ENCODE measurements around the gene DNAI4.
"Not testable (repeated sequence)": the region's sequence is repeated elsewhere in the genome, so short reads cannot be mapped to it uniquely, and the experiment has no call there.

DNAI4 gene

GRCh38 chr1:66840929-66841328, 83.7 kb downstream of the DNAI4 start:
- DNase-seq (ENCODE audit: low read depth in 2 of 2, low spot score in 1 of 2) = no peak

- DNase-seq (ENCODE audit: low read depth in 2 of 2, low spot score in 1 of 2) = no peak
Measured at GRCh38 chr1:66834926-66835325, 89.7 kb downstream of the DNAI4 start.

GRCh38 chr1:66833112-66833511, 91.5 kb downstream of the DNAI4 start:
- DNase-seq (ENCODE audit: low read depth in 2 of 2, low spot score in 1 of 2) = no peak

- no peak for DNase-seq (ENCODE audit: low read depth in 2 of 2, low spot score in 1 of 2)
Measured at GRCh38 chr1:66831529-66832239, 93.0 kb downstream of the DNAI4 start.

- no peak for DNase-seq (ENCODE audit: low read depth in 2 of 2, low spot score in 1 of 2)
Measured at GRCh38 chr1:66824771-66825170, 99.9 kb downstream of the DNAI4 start.

DNA sequence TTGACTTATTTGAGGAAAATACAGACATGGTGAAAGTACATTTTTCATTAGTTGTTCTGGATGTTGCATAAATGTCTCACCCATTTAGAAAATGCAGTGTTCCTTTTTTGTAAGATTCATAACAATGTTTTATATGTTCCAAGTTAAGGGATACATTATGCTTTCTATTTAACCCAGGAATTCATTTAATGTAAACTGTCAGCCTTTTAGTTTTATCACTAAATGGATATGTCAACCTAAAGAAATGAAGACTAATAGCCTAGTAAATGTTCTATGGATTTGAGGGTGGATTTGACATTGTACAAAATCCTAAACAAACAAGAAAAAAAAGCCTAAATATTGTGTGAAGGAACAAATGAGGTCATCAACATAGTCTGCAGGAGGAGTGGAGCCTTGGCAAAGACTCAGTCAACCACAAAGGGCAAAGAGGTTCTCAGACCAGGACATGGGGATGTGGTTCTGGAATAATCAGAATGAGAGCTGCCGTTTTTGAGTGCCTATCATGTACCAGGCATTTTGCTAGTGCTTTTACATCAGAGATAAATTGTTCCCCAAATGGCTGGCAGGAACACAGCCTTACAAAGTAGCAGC, 114.8 kb downstream of the DNAI4 start:
- DNase-seq (ENCODE audit: low read depth in 2 of 2, low spot score in 1 of 2) = no peak

DNA sequence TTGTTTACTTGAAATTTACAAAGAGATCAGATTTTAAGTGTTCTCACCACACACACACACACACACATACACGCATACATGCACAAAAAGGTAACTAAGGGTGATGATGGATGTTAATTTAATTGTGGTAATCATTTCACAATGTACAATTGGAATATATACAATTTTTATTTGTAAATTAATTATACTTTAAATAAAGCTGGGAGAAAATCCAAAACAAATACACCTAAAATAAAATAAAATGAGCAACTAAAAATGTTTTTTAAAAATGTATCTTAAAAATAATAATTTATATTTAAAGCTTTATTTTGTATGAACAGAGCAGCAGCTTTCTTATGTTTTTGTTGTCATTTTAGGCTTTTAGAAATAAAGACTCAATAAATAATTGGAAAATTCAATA, 115.4 kb downstream of the DNAI4 start:
- no peak for DNase-seq (ENCODE audit: low read depth in 2 of 2, low spot score in 1 of 2)

DNA sequence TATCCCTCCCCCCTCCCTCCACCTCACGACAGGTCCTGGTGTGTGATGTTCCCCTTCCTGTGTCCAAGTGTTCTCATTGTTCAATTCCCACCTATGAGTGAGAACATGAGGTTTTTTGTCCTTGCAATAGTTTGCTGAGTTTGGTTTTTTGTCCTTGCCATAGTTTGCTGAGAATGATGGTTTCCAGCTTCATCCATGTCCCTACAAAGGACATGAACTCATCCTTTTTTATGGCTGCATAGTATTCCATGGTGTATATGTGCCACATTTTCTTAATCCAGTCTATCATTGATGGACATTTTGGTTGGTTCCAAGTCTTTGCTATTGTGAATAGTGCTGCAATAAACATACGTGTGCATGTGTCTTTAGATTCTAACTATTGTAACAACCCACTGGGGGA, 128.8 kb downstream of the DNAI4 start:
- not testable (repeated sequence) for DNase-seq (ENCODE audit: low read depth in 2 of 2, low spot score in 1 of 2)

- no peak for DNase-seq (ENCODE audit: low read depth in 2 of 2, low spot score in 1 of 2)
Measured at GRCh38 chr1:66791621-66792610, 132.7 kb downstream of the DNAI4 start.

DNA sequence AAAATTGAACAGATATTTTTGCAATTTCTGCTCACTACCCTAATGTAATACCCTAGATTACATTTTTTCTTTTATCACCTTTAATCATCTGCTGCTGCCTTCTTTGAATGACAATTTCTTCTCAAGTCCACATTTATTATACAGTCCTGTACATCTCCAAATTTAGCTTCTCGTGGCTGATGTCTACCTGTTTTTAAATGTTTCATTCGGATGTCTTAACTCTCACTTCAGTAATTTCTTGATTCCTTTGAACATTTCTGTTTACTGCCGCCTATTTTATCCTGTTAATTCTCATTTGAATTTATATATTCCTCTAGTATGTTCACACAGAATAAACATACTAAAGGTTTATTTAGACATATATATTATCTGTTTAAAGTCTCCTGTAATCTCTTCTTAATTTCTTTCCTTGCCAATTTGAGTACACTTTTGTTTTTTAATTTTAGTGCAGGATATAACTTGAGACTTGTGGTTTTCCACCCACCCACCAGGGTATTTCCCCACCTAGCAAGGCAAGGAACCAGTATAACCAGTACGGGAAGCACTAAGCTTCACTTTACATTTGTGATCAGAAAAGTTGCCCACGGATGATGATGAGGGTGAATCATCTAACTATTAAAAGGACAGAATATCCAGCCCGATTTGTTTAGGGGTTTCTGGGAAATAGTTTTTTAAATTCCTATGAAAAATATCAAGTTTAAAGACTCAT, 136.3 kb downstream of the DNAI4 start:
- DNase-seq (ENCODE audit: low read depth in 2 of 2, low spot score in 1 of 2) = no peak

DNA sequence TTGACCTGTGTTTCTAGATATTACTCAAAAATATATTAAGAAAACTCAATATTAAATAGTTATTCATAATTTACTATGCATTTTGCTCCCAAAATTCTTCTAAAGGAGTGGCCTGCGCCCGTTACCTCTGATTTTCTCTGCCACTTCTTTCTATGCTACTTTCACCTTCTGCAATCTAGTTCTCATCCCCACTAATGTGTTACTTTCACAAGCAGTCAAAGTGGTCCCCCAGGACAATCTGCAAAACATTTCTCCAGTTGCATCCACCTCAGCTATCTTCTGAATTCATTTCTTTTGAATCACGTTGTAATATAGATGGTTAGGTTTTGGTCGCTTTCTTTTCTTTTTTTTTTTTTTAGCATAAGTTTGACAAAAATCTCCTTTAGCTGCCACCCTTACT, 137.0 kb downstream of the DNAI4 start:
- no peak for DNase-seq (ENCODE audit: low read depth in 2 of 2, low spot score in 1 of 2)

GRCh38 chr1:66785800-66786199, 138.9 kb downstream of the DNAI4 start:
- not testable (repeated sequence) for DNase-seq (ENCODE audit: low read depth in 2 of 2, low spot score in 1 of 2)

GRCh38 chr1:66779475-66780078, 145.1 kb downstream of the DNAI4 start:
- DNase-seq (ENCODE audit: low read depth in 2 of 2, low spot score in 1 of 2) = no peak

DNA sequence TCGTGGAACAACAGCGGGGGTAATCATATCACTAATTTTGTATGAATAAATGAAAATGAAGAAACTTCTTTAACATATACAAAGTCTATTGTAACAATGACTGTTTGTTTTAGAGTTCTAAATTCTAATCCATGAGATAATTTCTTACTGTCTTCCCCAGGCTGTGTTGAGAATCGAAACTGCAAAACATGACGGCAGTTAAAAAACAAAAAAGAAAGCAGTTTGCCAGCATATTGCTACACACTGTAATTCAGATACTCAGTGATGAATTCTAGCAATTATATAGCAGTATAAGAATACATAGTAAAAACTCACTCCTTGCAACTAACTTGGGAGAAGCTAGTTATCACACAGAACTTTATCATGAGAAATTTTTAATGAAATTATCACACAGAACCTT, 145.7 kb downstream of the DNAI4 start:
- DNase-seq (ENCODE audit: low read depth in 2 of 2, low spot score in 1 of 2) = no peak

DNA sequence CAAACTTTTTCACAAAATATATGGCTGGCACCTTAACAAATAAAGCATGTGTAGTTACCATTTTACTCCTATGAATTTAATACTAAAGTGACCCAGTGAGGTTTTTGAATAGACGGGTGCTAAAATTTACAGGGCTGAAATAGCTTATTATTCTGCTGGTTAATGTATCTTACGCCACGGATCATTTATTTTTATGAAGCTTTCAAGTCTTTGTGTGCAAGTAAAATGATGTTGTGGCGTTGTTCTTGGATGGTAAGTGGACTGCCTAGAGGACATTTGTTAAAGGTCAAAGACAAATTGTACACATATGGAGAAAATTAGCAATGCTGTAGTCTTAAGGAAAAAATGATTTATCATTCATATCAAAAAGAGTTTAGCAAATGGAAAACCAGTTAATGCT, 146.4 kb downstream of the DNAI4 start:
- no peak for DNase-seq (ENCODE audit: low read depth in 2 of 2, low spot score in 1 of 2)

- no peak for DNase-seq (ENCODE audit: low read depth in 2 of 2, low spot score in 1 of 2)
Measured at GRCh38 chr1:66777831-66778230, 146.8 kb downstream of the DNAI4 start.

DNA sequence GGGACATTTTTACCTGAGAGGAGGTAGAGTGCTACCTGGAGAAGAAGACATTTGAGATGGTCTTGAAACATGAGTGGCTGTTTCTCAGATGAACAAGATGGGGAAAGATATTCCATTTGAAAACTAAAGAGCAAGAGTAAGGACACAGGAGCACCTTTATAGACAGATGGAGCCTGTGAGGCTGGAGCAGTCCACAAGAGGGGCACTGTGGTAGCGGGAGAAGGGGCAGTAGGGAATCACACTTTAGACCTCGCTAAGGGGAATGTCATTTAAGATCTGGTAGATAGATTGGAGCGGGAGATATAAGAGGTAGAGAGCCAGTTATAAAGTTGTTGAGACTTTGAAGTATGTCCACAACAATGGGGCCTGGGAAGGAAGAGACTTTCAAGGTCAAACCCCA, 149.0 kb downstream of the DNAI4 start:
- no peak for DNase-seq (ENCODE audit: low read depth in 2 of 2, low spot score in 1 of 2)

- DNase-seq (ENCODE audit: low read depth in 2 of 2, low spot score in 1 of 2) = no peak
Measured at GRCh38 chr1:66774438-66774837, 150.2 kb downstream of the DNAI4 start.

DNA sequence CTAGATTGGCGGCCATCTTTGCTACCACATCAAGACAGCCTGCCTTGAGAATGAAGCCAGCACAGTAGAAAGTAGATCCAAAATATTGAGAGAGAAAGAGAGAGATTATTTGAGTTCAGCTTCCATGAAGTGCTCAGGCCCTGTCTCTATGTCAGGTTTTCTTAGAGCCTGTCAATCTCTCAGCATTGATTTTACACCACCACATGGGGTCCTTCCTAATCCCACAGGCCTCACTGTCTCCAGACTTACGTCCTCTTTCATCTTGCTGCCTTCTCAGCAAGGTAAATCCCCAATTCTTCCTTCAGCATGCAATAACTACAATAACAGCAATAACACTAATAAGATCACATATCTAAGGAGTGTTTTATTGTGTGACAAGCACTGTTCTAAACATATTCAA, 151.4 kb downstream of the DNAI4 start:
- no peak for DNase-seq (ENCODE audit: low read depth in 2 of 2, low spot score in 1 of 2)

DNA sequence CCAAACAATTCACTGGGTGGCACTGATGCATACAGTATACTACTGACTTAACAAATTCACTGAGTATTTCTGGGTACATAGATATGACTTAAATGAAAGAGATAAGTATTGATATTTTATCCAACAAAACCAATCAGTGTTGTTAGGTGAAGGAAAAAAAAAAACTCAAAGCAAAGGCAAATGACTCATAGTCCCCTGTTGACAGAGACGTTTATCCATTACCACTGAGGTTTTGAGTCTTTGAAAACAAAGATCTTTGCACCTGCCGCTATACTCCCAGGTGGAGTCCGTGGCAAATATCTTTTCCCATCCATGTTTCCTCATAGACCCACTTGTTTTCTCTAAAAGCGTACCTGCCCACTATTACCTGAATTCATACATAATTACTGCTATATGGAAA, 154.0 kb downstream of the DNAI4 start:
- DNase-seq (ENCODE audit: low read depth in 2 of 2, low spot score in 1 of 2) = no peak

DNA sequence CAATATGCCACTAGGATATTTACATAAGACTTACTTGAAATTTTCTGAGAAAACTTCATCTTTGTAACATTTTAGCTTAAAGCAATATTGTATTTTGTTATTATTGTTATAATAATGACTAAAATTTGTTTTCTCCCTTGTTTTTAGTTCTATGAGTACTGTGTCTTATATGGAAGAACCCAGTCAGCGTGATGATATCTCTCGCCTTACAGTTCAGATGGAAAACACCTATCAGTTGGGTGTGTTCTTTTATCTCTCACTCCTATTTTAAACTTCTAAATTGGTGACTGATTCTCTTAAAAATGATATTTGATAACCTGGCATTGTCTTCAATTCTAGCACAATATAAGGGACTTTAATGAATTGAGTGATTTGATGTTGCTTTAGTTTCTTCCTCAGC, 154.4 kb downstream of the DNAI4 start:
- DNase-seq (ENCODE audit: low read depth in 2 of 2, low spot score in 1 of 2) = no peak
